Mesangial cell (primary cell): ENCODE data around the gene EEF1B2. TPM values are rescaled to one million over a fixed set of nuclear protein-coding genes. Genes with fewer than 3 reads are reported as not detected.

Experiments used
- total RNA-seq: library from RNA; depleted of rRNA; stranded (reverse); fragments of >200 nt; gene quantifications from 2 replicates; pipeline ENCODE4 v1.2.3, GENCODE V29; 2015

Gene EEF1B2
- total RNA-seq = 366 and 454 TPM in 2 replicates

GRCh38 chr2:206159346-206160124 lies at the start of gene EEF1B2, which contains the start of gene NDUFS1:
Gene EEF1B2 (plus strand): TSS chr2:206159895. CDS start chr2:206159980, 85 bp downstream.
Gene NDUFS1 (minus strand): TSS chr2:206159444. CDS start chr2:206153678, 5,766 bp downstream.

Other genes starting within 250 kb of the EEF1B2 start
- gene INO80D, start 73.7 kb upstream of the EEF1B2 start, total RNA-seq = 6.0 and 8.0 TPM in 2 replicates
- 51.3 and 95.0 TPM in 2 replicates for gene NDUFS1, start 451 bp upstream of the EEF1B2 start, total RNA-seq
- gene ZDBF2, start 114.8 kb downstream of the EEF1B2 start, total RNA-seq = 2.4 and 4.3 TPM in 2 replicates